NCI-H1930 (cell line): ENCODE data around the gene ARHGEF28.

Experiments
- DNase-seq, 2 experiments: peaks; one replicate each; lab custom pipeline; 2025; lab: John Stamatoyannopoulos, UW

The ARHGEF28 gene

GRCh38 chr5:73776405-73776804, 150.4 kb downstream of the ARHGEF28 start:
- DNase-seq, result no peak

GRCh38 chr5:73777192-73777591, 151.2 kb downstream of the ARHGEF28 start:
- no peak for DNase-seq

GRCh38 chr5:73780302-73781080, 154.5 kb downstream of the ARHGEF28 start:
- no peak for DNase-seq

- no peak for DNase-seq
These were observed 155.2 kb downstream of the ARHGEF28 start for GRCh38 chr5:73781107-73781768.

- DNase-seq, result no peak
These were observed 157.8 kb downstream of the ARHGEF28 start for GRCh38 chr5:73783828-73784227.

GRCh38 chr5:73786043-73786831, 160.2 kb downstream of the ARHGEF28 start:
- no peak for DNase-seq

- no peak for DNase-seq
These were observed 163.9 kb downstream of the ARHGEF28 start for GRCh38 chr5:73789851-73790281.

- no peak for DNase-seq
These were observed 165.4 kb downstream of the ARHGEF28 start for GRCh38 chr5:73791389-73791788.

- peak; percentile 7 to 34 for DNase-seq
These were observed 166.8 kb downstream of the ARHGEF28 start for GRCh38 chr5:73792687-73793320.

GRCh38 chr5:73793911-73794310, 167.9 kb downstream of the ARHGEF28 start:
- no peak for DNase-seq

- no peak for DNase-seq
These were observed 170.5 kb downstream of the ARHGEF28 start for GRCh38 chr5:73796164-73797131.

- no peak for DNase-seq
These were observed 171.1 kb downstream of the ARHGEF28 start for GRCh38 chr5:73797132-73797510.

GRCh38 chr5:73799401-73799972, 173.5 kb downstream of the ARHGEF28 start:
- DNase-seq, result no peak

- DNase-seq, result no peak
These were observed 175.7 kb downstream of the ARHGEF28 start for GRCh38 chr5:73801686-73802085.

GRCh38 chr5:73805449-73805848, 179.5 kb downstream of the ARHGEF28 start:
- DNase-seq, result no peak

- no peak for DNase-seq
These were observed 182.9 kb downstream of the ARHGEF28 start for GRCh38 chr5:73808911-73809310.

- no peak for DNase-seq
These were observed 184.4 kb downstream of the ARHGEF28 start for GRCh38 chr5:73810429-73810828.

- DNase-seq, result no peak
These were observed 186.5 kb downstream of the ARHGEF28 start for GRCh38 chr5:73812457-73812856.

GRCh38 chr5:73812962-73813588, 187.1 kb downstream of the ARHGEF28 start:
- DNase-seq, result no peak

- no peak for DNase-seq
These were observed 188.3 kb downstream of the ARHGEF28 start for GRCh38 chr5:73814233-73814846.
